Breast epithelium (tissue), 3 donors: ENCODE results near the gene MAP6.

Source experiments
- CTCF ChIP-seq, 3 donors: fragments of 450-650 bp; IDR thresholded peaks; one replicate each; pipeline ENCODE4 v1.5.1; 2016 to 2017; ENCODE audit warnings: antibody characterized with exemption in 3 of 3, mild to moderate bottlenecking in 3 of 3, moderate library complexity in 3 of 3
- POLR2A ChIP-seq: fragments of 450-650 bp; IDR thresholded peaks from one replicate; pipeline ENCODE4 v1.6.1; 2016; ENCODE audit warnings: antibody characterized with exemption, mild to moderate bottlenecking, moderate library complexity

- no peak for TF ChIP-seq POLR2A
- no peak for TF ChIP-seq CTCF (IDR thresholded peaks at IDR 0.05)
These were observed 77.5 kb downstream of the MAP6 start for GRCh38 chr11:75591371-75591770.
